Glutamatergic neuron (in vitro differentiated cells): Measurements from ENCODE around the gene KCNH8. TPM values are rescaled to one million over a fixed set of nuclear protein-coding genes. Genes with fewer than 3 reads are reported as not detected.

Source experiments
- DNase-seq: peaks from one replicate; pipeline ENCODE4 v3.0.0; 2022
- H3K27ac Mint-ChIP-seq: one replicate; pipeline ENCODE4 v1.8.0; 2020; ENCODE audit warnings: mild to moderate bottlenecking, mixed read lengths, inconsistent platforms; ENCODE audit not compliant: unreplicated experiment
- H3K27me3 Mint-ChIP-seq: one replicate; pipeline ENCODE4 v1.8.0; 2020; ENCODE audit warnings: mild to moderate bottlenecking, moderate library complexity, mixed read lengths, inconsistent platforms; ENCODE audit not compliant: unreplicated experiment
- H3K36me3 Mint-ChIP-seq: one replicate; pipeline ENCODE4 v1.8.0; 2020; ENCODE audit warnings: mild to moderate bottlenecking, mixed read lengths, inconsistent platforms; ENCODE audit not compliant: unreplicated experiment
- H3K4me1 Mint-ChIP-seq: one replicate; pipeline ENCODE4 v1.8.0; 2020; ENCODE audit warnings: mild to moderate bottlenecking, low read depth, mixed read lengths, inconsistent platforms; ENCODE audit not compliant: unreplicated experiment
- H3K4me3 Mint-ChIP-seq: one replicate; pipeline ENCODE4 v1.8.0; 2020; ENCODE audit warnings: mild to moderate bottlenecking, mixed read lengths, inconsistent platforms; ENCODE audit not compliant: unreplicated experiment
- H3K9me3 Mint-ChIP-seq: one replicate; pipeline ENCODE4 v1.8.0; 2020; ENCODE audit warnings: mild to moderate bottlenecking, moderate library complexity, mixed read lengths, inconsistent platforms; ENCODE audit not compliant: unreplicated experiment
- CTCF ChIP-seq: fragments of 200-600 bp; sonication (generic); IDR thresholded peaks from one replicate; pipeline ENCODE4 v1.5.0; 2021; ENCODE audit not compliant: partially characterized antibody, unreplicated experiment
- total RNA-seq: library from RNA; stranded (reverse); fragmentation: NEBNext Ultra II Directional; extraction: Animal tissue kit (Norgen Biotek cat#: 25700); gene quantifications from one replicate; pipeline ENCODE4 v1.2.1, GENCODE V29; 2021; ENCODE audit not compliant: unreplicated experiment

The KCNH8 gene
- total RNA-seq, 1 donor from 2014 or later: 30.9 TPM

DNA sequence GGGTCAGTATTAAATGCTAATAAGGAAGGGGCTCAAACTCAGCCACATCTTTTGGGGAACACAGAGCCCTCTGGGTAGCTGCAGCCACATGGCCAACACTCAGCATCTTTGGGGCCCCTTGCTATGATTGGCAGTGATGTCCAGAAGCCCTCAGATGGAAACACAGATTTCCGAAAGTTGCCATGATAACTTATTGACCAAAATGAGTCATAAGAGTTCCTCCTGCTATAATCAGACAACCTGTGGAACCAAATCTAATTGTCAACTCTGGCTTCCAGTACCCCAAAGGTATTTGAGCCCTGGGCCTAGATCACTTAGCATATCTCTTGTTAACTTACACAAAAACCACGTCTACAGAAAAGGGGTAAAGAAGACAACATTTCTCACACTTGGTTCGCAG lies 392.2 kb downstream of the KCNH8 start:
- no peaks in the 10 kb centered on the region for H3K9me3 Mint-ChIP-seq
- no peak overlapping the region for H3K4me3 Mint-ChIP-seq
- TF ChIP-seq CTCF: no peak
- no peaks in the 10 kb centered on the region for H3K36me3 Mint-ChIP-seq
- H3K27me3 Mint-ChIP-seq: no peaks in the 10 kb centered on the region
- no peak overlapping the region for H3K27ac Mint-ChIP-seq
- peaks cover 2% of the 10 kb centered on the region for H3K4me1 Mint-ChIP-seq
- no peak for DNase-seq

GRCh38 chr3:19541284-19541683 lies 393.0 kb downstream of the KCNH8 start:
- Mint-ChIP-seq H3K9me3 (no peaks in the 10 kb centered on the region), H3K4me1 (no peaks in the 10 kb centered on the region), H3K27me3 (no peaks in the 10 kb centered on the region), H3K27ac (no peak overlapping the region), H3K4me3 (no peak overlapping the region), H3K36me3 (no peaks in the 10 kb centered on the region)
- no peak for TF ChIP-seq CTCF
- no peak for DNase-seq

GRCh38 chr3:19543212-19543841 lies 395.0 kb downstream of the KCNH8 start:
- DNase-seq: no peak
- TF ChIP-seq CTCF: peak; percentile 41
- Mint-ChIP-seq H3K27ac (no peak overlapping the region), H3K9me3 (no peaks in the 10 kb centered on the region), H3K36me3 (no peaks in the 10 kb centered on the region), H3K4me3 (no peak overlapping the region), H3K4me1 (no peaks in the 10 kb centered on the region), H3K27me3 (no peaks in the 10 kb centered on the region)

DNA sequence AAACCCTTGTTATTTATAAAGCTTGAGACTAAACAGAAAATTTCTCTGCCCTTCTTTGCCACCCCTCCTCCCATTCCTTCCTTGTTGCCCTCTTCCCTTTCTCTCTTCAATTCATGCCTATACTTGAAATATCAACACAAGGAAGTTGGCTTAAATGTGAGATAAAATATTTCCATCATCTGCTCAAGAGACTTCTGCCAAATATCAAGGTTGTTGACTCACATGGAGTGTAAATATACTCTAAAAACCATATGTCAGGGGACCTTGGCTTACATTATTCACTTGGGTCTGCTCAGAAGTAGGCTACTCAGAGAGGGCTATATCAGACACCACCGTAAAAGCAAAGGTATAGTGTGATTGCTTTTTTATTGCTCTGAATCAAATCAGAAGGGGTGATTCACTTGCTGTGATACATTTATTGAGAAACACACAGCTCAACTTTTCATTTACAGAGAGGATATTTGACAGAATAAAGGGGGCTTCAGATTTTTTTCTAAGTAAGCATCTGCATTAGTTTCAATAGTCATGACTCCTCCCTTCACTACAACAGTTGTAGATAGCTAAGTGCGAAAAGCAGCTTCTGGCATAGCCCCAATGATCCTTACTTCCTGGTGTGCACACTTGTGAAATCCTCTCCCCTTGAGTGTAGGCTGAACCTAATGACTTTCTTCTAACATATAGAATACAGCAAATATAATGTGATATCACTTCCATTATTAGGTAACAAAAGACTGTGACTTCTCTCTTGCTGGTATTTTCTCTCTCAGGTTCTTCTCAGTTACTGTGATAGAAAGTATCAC lies 399.6 kb downstream of the KCNH8 start:
- Mint-ChIP-seq H3K36me3 (no peaks in the 10 kb centered on the region), H3K4me1 (no peaks in the 10 kb centered on the region), H3K27ac (no peak overlapping the region), H3K4me3 (no peak overlapping the region), H3K9me3 (no peaks in the 10 kb centered on the region), H3K27me3 (no peaks in the 10 kb centered on the region)
- no peak for DNase-seq
- no peak for TF ChIP-seq CTCF
